CD4-positive, CD25-positive, alpha-beta regulatory T cell (primary cell): ENCODE data around the gene CKMT2. TPM values are rescaled to one million over a fixed set of nuclear protein-coding genes. Genes with fewer than 3 reads are reported as not detected.
"Not testable (repeated sequence)": the region's sequence is repeated elsewhere in the genome, so short reads cannot be mapped to it uniquely, and the experiment has no call there.

Experiments used
- ATAC-seq, 2 donors: fragments of 150-1000 bp; cut with Tn5 transposase; one replicate each; pipeline ENCODE4 v1.10.0; 2021; ENCODE audit warnings: low read depth in 2 of 2, moderate number of reproducible peaks in 2 of 2, moderate library complexity in 1 of 2
- DNase-seq, 3 donors: peaks; one replicate each; pipeline versions ENCODE4 v3.0.0 to v3.0.0-alpha.2; 2012 to 2022; ENCODE audit warnings: mixed read lengths in 1 of 3
- H3K27ac ChIP-seq: one replicate; pipeline ENCODE4 v1.7.0; 2013; ENCODE audit warnings: mild to moderate bottlenecking, low read length; ENCODE audit not compliant: insufficient read depth, poor library complexity, severe bottlenecking
- H3K27me3 ChIP-seq: one replicate; pipeline ENCODE4 v1.7.0; 2013; ENCODE audit warnings: low read length; ENCODE audit not compliant: control insufficient read depth, insufficient read depth
- H3K36me3 ChIP-seq: one replicate; pipeline ENCODE4 v1.7.0; 2013; ENCODE audit warnings: mild to moderate bottlenecking, low read length, moderate library complexity; ENCODE audit not compliant: control insufficient read depth, insufficient read depth
- H3K4me1 ChIP-seq: 2 replicates; pipeline ENCODE4 v1.7.0; 2013; ENCODE audit warnings: mild to moderate bottlenecking, low read length; ENCODE audit not compliant: insufficient read depth, control insufficient read depth, poor library complexity, severe bottlenecking
- H3K4me3 ChIP-seq: one replicate; pipeline ENCODE4 v1.7.0; 2013; ENCODE audit warnings: low read depth, mild to moderate bottlenecking, low read length, moderate library complexity
- H3K9me3 ChIP-seq, 2 experiments: 1 replicate in 1 of 2; 2 replicates in 1 of 2; pipeline ENCODE4 v1.7.0; 2013; ENCODE audit warnings: low read length in 2 of 2, mild to moderate bottlenecking in 1 of 2, moderate library complexity in 1 of 2; ENCODE audit not compliant: control insufficient read depth in 2 of 2
- H3K27ac Mint-ChIP-seq, 3 donors: one replicate each; pipeline ENCODE4 v1.8.0; 2020 to 2022; ENCODE audit warnings: mild to moderate bottlenecking in 3 of 3, mixed read lengths in 3 of 3, moderate library complexity in 2 of 3
- H3K27me3 Mint-ChIP-seq: one replicate; pipeline ENCODE4 v1.8.0; 2022; ENCODE audit warnings: mild to moderate bottlenecking, mixed read lengths
- H3K36me3 Mint-ChIP-seq: one replicate; pipeline ENCODE4 v1.8.0; 2020; ENCODE audit warnings: mixed read lengths
- H3K4me1 Mint-ChIP-seq, 4 donors: one replicate each; pipeline ENCODE4 v1.8.0; 2020 to 2022; ENCODE audit warnings: mixed read lengths in 4 of 4, mild to moderate bottlenecking in 1 of 4
- H3K4me3 Mint-ChIP-seq, 4 donors: one replicate each; pipeline ENCODE4 v1.8.0; 2020 to 2022; ENCODE audit warnings: mild to moderate bottlenecking in 4 of 4, mixed read lengths in 4 of 4, moderate library complexity in 3 of 4
- H3K9me3 Mint-ChIP-seq, 7 donors: one replicate each; pipeline ENCODE4 v1.8.0; 2020 to 2022; ENCODE audit warnings: mixed read lengths in 7 of 7, mild to moderate bottlenecking in 3 of 7, moderate library complexity in 2 of 7
- polyA plus RNA-seq, 4 donors: library from polyadenylated mRNA; unstranded; fragments of 300-500 nt; fragmentation: Illumina TruSeq; gene quantifications; one replicate each; pipeline ENCODE4 v1.2.3, GENCODE V29; 2021
- total RNA-seq: library from RNA; stranded (reverse); gene quantifications from one replicate; pipeline ENCODE4 v1.2.3, GENCODE V29; 2022

Gene CKMT2
- total and polyA plus RNA-seq, 5 donors from 2014 or later: 0.25 TPM; not detected in 4

DNA sequence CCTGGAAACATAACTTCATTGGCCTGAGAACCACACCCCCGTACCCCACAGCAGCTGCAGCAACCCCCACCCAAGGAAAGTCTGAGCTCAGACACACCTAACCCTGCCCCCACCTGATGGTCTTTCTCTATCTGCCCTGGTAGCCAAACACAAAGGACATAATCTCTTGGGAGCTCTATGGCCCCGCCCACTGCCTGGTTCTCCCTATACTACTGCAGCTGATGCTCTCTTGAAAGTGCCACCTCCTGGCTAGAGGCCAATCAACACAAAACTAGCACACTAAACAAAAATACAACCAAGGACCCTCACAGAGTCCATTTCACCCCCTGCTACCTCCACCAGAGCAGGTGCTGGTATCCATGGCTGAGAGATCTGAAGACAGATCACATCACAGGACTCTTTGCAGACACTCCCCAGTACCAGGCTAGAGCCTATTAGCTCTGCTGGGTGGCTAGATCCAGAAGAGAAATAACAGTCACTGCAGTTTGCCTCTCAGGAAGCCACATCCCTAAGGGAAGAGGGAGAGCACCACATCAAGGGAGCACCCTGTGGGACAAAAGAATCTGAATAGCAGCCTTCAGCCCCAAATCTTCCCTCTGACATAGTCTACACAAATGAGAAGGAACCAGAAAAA, 37.4 kb downstream of the CKMT2 start:
- H3K4me1 ChIP-seq, H3K27me3 ChIP-seq, H3K4me3 ChIP-seq, H3K9me3 ChIP-seq, H3K27ac Mint-ChIP-seq, H3K27me3 Mint-ChIP-seq, DNase-seq, H3K4me3 Mint-ChIP-seq, H3K27ac ChIP-seq, ATAC-seq, H3K36me3 ChIP-seq: not testable (repeated sequence)
- H3K36me3 Mint-ChIP-seq: peaks cover 28% of the 10 kb centered on the region
- peaks cover 0 to 35% (median 19%) of the 10 kb centered on the region in 4 donors for H3K4me1 Mint-ChIP-seq
- H3K9me3 Mint-ChIP-seq: peaks cover 1 to 40% (median 11%) of the 10 kb centered on the region in 7 donors

GRCh38 chr5:81283976-81284375, 50.9 kb downstream of the CKMT2 start:
- Histone ChIP-seq H3K36me3 (no peaks in the 10 kb centered on the region), H3K9me3 (no peaks in the 10 kb centered on the region), H3K27me3 (no peaks in the 10 kb centered on the region), H3K27ac (no peak overlapping the region), H3K4me3 (no peak overlapping the region), H3K4me1 (peaks cover 15% of the 10 kb centered on the region)
- H3K9me3 Mint-ChIP-seq: peaks cover 0 to 8% (median 0%) of the 10 kb centered on the region in 7 donors
- H3K36me3 Mint-ChIP-seq: peaks cover 17% of the 10 kb centered on the region
- ATAC-seq: no peak
- H3K4me1 Mint-ChIP-seq: peaks cover 14 to 41% (median 29%) of the 10 kb centered on the region in 4 donors
- no peak overlapping the region for H3K27ac Mint-ChIP-seq
- H3K27me3 Mint-ChIP-seq: no peaks in the 10 kb centered on the region
- H3K4me3 Mint-ChIP-seq: no peak overlapping the region
- DNase-seq: no peak

DNA sequence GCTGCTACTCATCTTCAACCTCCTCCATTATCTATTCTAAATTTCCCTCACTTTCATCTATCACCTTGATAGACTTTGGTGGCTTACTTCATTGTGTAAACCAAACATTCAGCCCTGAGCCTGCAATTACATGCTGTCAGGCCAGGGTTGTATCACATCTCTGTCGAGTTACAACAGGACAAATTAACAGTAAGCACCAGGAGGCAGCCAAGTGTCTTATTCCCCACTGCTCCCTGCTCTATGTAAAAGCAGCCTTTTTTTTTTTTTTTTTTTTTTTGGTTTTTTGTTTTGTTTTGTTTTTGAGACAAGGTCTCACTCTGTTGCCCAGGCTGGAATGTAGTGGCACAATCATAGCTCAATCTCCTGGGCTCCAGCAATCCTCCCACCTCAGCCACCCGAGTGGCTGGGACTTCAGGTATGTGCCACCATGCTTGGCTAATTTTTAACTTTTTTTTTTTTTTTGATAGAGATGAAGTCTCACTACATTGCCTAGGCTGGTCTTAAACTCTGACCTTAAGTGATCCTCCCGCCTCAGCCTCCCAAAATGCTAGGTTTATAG, 53.0 kb downstream of the CKMT2 start:
- H3K9me3 ChIP-seq: no peaks in the 10 kb centered on the region
- peak overlapping the region in 2 of 4 donors; percentile 61 to 77 for H3K4me3 Mint-ChIP-seq
- H3K4me1 Mint-ChIP-seq: peaks cover 29 to 55% (median 47%) of the 10 kb centered on the region in 4 donors
- no peak overlapping the region for H3K27ac ChIP-seq
- H3K36me3 Mint-ChIP-seq: peaks cover 25% of the 10 kb centered on the region
- peaks cover 0 to 9% (median 2%) of the 10 kb centered on the region in 7 donors for H3K9me3 Mint-ChIP-seq
- H3K27me3 Mint-ChIP-seq: no peaks in the 10 kb centered on the region
- H3K36me3 ChIP-seq: no peaks in the 10 kb centered on the region
- ATAC-seq: no peak
- no peak for DNase-seq
- peak overlapping the region in 2 of 3 donors; percentile 5 to 18 for H3K27ac Mint-ChIP-seq
- H3K4me3 ChIP-seq: no peak overlapping the region
- H3K4me1 ChIP-seq: peaks cover 15% of the 10 kb centered on the region
- no peaks in the 10 kb centered on the region for H3K27me3 ChIP-seq

DNA sequence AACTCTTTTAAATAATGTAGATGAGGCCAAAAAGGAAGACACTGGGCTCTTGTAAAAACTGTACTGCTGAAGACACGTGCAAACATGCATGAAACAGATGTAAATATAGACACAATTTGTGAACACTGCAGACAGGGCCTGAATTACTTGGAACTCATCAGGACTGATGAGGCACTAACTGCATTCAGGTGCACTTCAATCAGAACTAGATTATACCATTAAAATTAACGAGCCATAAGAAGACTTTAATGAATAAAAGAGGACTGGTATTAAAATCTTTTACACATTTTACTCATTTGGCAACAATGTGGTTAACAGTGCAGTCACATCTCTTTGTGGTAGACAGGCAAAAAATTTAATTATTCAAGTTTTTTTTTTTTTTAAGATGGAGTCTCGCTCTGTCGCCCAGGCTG, 54.9 kb downstream of the CKMT2 start:
- peaks cover 31% of the 10 kb centered on the region for H3K36me3 Mint-ChIP-seq
- DNase-seq (no peak), ATAC-seq (no peak)
- H3K27me3 Mint-ChIP-seq: no peaks in the 10 kb centered on the region
- no peaks in the 10 kb centered on the region for H3K36me3 ChIP-seq
- H3K4me1 Mint-ChIP-seq: peaks cover 41 to 72% (median 61%) of the 10 kb centered on the region in 4 donors
- peaks cover 0 to 3% of the 10 kb centered on the region in 2 experiments for H3K9me3 ChIP-seq
- peaks cover 0 to 19% (median 6%) of the 10 kb centered on the region in 7 donors for H3K9me3 Mint-ChIP-seq
- H3K4me3 ChIP-seq: peak overlapping the region; percentile 55
- H3K4me3 Mint-ChIP-seq: peak overlapping the region in 3 of 4 donors; percentile 29 to 31 (median 30)
- H3K27me3 ChIP-seq: no peaks in the 10 kb centered on the region
- H3K27ac ChIP-seq: no peak overlapping the region
- H3K4me1 ChIP-seq: peaks cover 21% of the 10 kb centered on the region
- H3K27ac Mint-ChIP-seq: peak overlapping the region in 2 of 3 donors; percentile 31 to 51

DNA sequence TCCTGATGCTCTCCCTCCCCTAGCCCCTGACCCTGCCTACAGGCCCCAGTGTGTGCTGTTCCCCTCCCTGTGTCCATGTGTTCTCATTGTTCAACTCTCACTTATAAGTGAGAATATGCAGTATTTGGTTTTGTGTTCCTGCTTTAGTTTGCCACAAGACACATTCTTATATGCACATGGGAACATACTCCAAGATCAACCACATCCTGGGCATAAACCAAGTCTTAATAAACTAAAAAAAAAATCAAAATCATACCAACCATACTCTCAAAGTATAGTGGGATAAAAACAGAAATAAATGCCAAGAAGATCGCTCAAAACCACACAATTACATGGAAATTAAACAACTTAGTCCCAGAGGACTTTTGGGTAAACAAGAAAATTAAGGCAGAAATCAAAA, 57.0 kb downstream of the CKMT2 start:
- ATAC-seq: no peak
- Mint-ChIP-seq H3K27me3 (no peaks in the 10 kb centered on the region), H3K27ac (peak overlapping the region; percentile 48 to 63 (median 53)), H3K4me3 (peak overlapping the region in 3 of 4 donors; percentile 25 to 40 (median 33)), H3K9me3 (peaks cover 0 to 28% (median 7%) of the 10 kb centered on the region in 7 donors), H3K4me1 (peaks cover 49 to 83% (median 65%) of the 10 kb centered on the region in 4 donors), H3K36me3 (peaks cover 32% of the 10 kb centered on the region)
- H3K27me3 ChIP-seq: no peaks in the 10 kb centered on the region
- DNase-seq: no peak
- peaks cover 17% of the 10 kb centered on the region for H3K4me1 ChIP-seq
- peaks cover 0 to 8% of the 10 kb centered on the region in 2 experiments for H3K9me3 ChIP-seq
- H3K4me3 ChIP-seq: no peak overlapping the region
- H3K36me3 ChIP-seq: no peaks in the 10 kb centered on the region
- no peak overlapping the region for H3K27ac ChIP-seq

DNA sequence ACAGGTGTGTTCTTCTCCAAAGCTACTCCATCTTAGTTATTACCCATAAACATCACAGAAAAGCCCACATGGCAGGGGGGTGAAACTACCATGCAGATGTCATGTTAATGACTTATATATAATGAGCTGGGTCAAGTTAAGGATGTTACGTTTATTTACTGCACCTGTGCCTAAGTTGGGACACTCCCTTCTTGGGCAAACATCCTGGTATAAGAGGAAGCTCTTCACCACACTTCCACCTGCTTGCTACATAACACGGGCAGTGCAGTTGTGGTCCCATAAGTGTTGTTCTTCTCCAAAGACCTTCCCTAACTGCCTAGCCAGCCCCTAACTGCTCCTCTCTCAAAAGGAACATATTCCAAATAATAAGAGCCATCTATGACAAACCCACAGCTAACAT, 59.0 kb downstream of the CKMT2 start:
- peak overlapping the region; percentile 19 for H3K4me3 ChIP-seq
- H3K4me3 Mint-ChIP-seq: peak overlapping the region in 3 of 4 donors; percentile 37 to 75 (median 45)
- peak overlapping the region in 2 of 3 donors; percentile 57 to 80 for H3K27ac Mint-ChIP-seq
- peaks cover 39 to 67% (median 54%) of the 10 kb centered on the region in 4 donors for H3K4me1 Mint-ChIP-seq
- H3K9me3 ChIP-seq: peaks cover 0 to 8% of the 10 kb centered on the region in 2 experiments
- DNase-seq (peak in 2 of 3 donors; percentile 32 to 44), ATAC-seq (peak in 1 of 2 donors; percentile 79)
- H3K36me3 Mint-ChIP-seq: peaks cover 25% of the 10 kb centered on the region
- H3K4me1 ChIP-seq: peaks cover 16% of the 10 kb centered on the region
- H3K27ac ChIP-seq: no peak overlapping the region
- H3K9me3 Mint-ChIP-seq: peaks cover 0 to 28% (median 7%) of the 10 kb centered on the region in 7 donors
- H3K36me3 ChIP-seq: no peaks in the 10 kb centered on the region
- no peaks in the 10 kb centered on the region for H3K27me3 ChIP-seq
- H3K27me3 Mint-ChIP-seq: no peaks in the 10 kb centered on the region

DNA sequence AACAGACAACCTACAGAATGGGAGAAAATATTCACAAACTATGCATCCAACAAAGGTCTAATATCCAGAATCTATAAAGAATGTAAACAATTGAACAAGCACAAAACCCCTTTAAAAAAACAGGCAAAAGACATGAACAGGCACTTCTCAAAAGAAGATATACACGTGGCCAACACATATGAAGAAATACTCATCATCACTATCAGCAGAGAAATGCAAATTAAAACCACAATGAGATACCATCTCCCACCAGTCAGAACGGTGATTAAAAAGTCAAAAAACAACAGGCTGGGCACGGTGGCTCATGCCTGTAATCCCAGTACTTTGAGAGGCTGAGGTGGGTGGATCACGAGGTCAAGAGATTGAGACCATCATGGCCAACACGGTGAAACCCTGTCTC, 60.9 kb downstream of the CKMT2 start:
- ATAC-seq, H3K4me3 ChIP-seq, H3K27me3 Mint-ChIP-seq, H3K36me3 ChIP-seq, H3K9me3 ChIP-seq, H3K27me3 ChIP-seq, H3K4me3 Mint-ChIP-seq, H3K27ac ChIP-seq, DNase-seq: not testable (repeated sequence)
- Mint-ChIP-seq H3K36me3 (peaks cover 25% of the 10 kb centered on the region), H3K4me1 (peaks cover 28 to 71% (median 49%) of the 10 kb centered on the region in 4 donors), H3K9me3 (peaks cover 0 to 28% (median 7%) of the 10 kb centered on the region in 7 donors), H3K27ac (peak overlapping the region in 1 of 3 donors; percentile 1)
- H3K4me1 ChIP-seq: peaks cover 13% of the 10 kb centered on the region
